OCI-LY3 (cell line): Measurements from ENCODE around the gene CLSTN2.

Experiments
- H2AFZ ChIP-seq: fragments of 200-600, 300-600 bp; shearing (Covaris generic); 2 replicates; pipeline ENCODE4 v1.6.0; 2014; ENCODE audit warnings: antibody characterized with exemption, low read depth, low read length
- H3K27ac ChIP-seq: fragments of 200-600, 300-600 bp; sonication (generic); 2 replicates; pipeline ENCODE4 v1.5.1; 2014; ENCODE audit warnings: mild to moderate bottlenecking, low read length, moderate library complexity, mixed read lengths
- H3K27me3 ChIP-seq: fragments of 200-600, 300-600 bp; sonication (generic); 2 replicates; pipeline ENCODE4 v1.6.1; 2014; ENCODE audit warnings: low read depth, low read length, mixed read lengths
- H3K36me3 ChIP-seq: fragments of 200-600, 300-600 bp; sonication (generic); replicated peaks from 2 replicates; pipeline ENCODE3; 2014; ENCODE audit warnings: low read depth, low read length, mixed read lengths
- H3K4me1 ChIP-seq: fragments of 300-600, 200-600 bp; sonication (generic); 2 replicates; pipeline ENCODE4 v1.6.1; 2014; ENCODE audit warnings: low read length, mixed read lengths
- H3K4me2 ChIP-seq: fragments of 200-600, 300-600 bp; sonication (generic); 2 replicates; pipeline ENCODE4 v1.6.1; 2014; ENCODE audit warnings: low read length, mixed read lengths
- H3K4me3 ChIP-seq: fragments of 300-600, 200-600 bp; sonication (generic); 2 replicates; pipeline ENCODE4 v1.5.1; 2014; ENCODE audit warnings: antibody characterized with exemption, mild to moderate bottlenecking, low read length, moderate library complexity
- H3K79me2 ChIP-seq: fragments of 300-600, 200-600 bp; shearing (Covaris generic); 2 replicates; pipeline ENCODE4 v1.6.1; 2014; ENCODE audit warnings: mild to moderate bottlenecking, low read length, mixed read lengths
- H3K9ac ChIP-seq: fragments of 300-600, 200-600 bp; shearing (Covaris generic); 2 replicates; pipeline ENCODE4 v1.6.0; 2014; ENCODE audit warnings: mild to moderate bottlenecking, low read length, moderate library complexity
- H3K9me3 ChIP-seq: fragments of 200-600, 300-600 bp; shearing (Covaris generic); 2 replicates; pipeline ENCODE4 v1.6.1; 2014; ENCODE audit warnings: low read length, mixed read lengths; ENCODE audit not compliant: insufficient read depth
- H4K20me1 ChIP-seq: fragments of 200-600, 300-600 bp; sonication (generic); 2 replicates; pipeline ENCODE4 v1.6.1; 2016; ENCODE audit warnings: low read length, mixed read lengths; ENCODE audit not compliant: insufficient read depth
- CTCF ChIP-seq: fragments of 200-600, 300-600 bp; sonication (generic); IDR thresholded peaks from 2 replicates; pipeline ENCODE4 v1.5.1; 2014; ENCODE audit warnings: antibody characterized with exemption, low read length, low read depth
- EZH2phosphoT487 ChIP-seq: fragments of 200-600 bp; shearing (Covaris generic); IDR thresholded peaks from 2 replicates; pipeline ENCODE4 v1.6.1; 2018; ENCODE audit warnings: antibody characterized with exemption, mixed run types, low read depth

The CLSTN2 gene

DNA sequence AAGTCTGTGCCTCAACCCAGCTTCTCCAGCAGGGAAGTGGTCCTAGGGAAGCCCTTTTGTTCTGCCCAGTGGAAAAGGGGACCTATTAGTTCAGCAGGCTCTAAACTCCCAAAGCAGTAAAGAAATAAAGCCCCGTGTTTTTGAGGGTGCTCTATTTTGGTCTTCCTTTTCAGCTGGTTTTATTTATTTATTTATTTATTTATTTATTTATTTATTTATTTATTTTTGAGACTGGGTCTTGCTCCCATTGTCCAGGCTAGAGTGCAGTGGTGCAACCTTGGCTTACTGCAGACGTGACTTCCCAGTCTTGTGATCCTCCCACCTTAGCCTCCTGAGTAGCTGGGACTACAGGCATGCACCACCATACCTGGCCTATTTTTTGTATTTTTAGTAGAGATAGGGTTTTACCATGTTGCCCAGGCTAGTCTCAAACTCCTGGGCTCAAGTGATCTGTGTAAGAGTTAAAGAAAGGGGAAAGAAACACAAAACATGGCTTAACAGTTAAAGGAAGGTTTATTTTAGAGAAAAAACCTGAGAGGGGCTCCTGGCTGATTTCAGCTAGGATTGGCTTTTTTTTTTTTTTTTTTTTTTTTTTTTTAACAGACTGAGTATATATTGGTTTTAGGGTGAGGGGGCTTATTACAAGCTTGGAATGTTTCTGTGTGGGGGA is 154.6 kb downstream of the CLSTN2 start:
- peaks cover 6% of the 10 kb centered on the region; the same call in 1 of the 2 replicates for H3K4me1 ChIP-seq
- no peaks in the 10 kb centered on the region for H4K20me1 ChIP-seq
- no peaks in the 10 kb centered on the region for H3K36me3 ChIP-seq
- H3K9me3 ChIP-seq = no peaks in the 10 kb centered on the region
- no peak overlapping the region for H3K4me3 ChIP-seq
- TF ChIP-seq CTCF = no peak
- TF ChIP-seq EZH2phosphoT487 = no peak
- H2AFZ ChIP-seq = no peak overlapping the region
- H3K79me2 ChIP-seq = no peaks in the 10 kb centered on the region
- H3K4me2 ChIP-seq = no peak overlapping the region
- H3K27ac ChIP-seq = no peak overlapping the region
- peaks cover 20% of the 10 kb centered on the region; the same call in 1 of the 2 replicates for H3K27me3 ChIP-seq
- no peak overlapping the region for H3K9ac ChIP-seq

- H3K27me3 ChIP-seq = peaks cover 15% of the 10 kb centered on the region; the same call in 1 of the 2 replicates
- TF ChIP-seq EZH2phosphoT487 (no peak), CTCF (no peak)
- H3K27ac ChIP-seq = no peak overlapping the region
- peaks cover 6% of the 10 kb centered on the region; the same call in 1 of the 2 replicates for H3K4me1 ChIP-seq
- no peaks in the 10 kb centered on the region for H3K36me3 ChIP-seq
- H3K9ac ChIP-seq = no peak overlapping the region
- no peak overlapping the region for H3K4me3 ChIP-seq
- H4K20me1 ChIP-seq = no peaks in the 10 kb centered on the region
- H2AFZ ChIP-seq = no peak overlapping the region
- H3K79me2 ChIP-seq = no peaks in the 10 kb centered on the region
- no peaks in the 10 kb centered on the region for H3K9me3 ChIP-seq
- H3K4me2 ChIP-seq = no peak overlapping the region
These were observed 156.2 kb downstream of the CLSTN2 start for GRCh38 chr3:140091143-140091542.

DNA sequence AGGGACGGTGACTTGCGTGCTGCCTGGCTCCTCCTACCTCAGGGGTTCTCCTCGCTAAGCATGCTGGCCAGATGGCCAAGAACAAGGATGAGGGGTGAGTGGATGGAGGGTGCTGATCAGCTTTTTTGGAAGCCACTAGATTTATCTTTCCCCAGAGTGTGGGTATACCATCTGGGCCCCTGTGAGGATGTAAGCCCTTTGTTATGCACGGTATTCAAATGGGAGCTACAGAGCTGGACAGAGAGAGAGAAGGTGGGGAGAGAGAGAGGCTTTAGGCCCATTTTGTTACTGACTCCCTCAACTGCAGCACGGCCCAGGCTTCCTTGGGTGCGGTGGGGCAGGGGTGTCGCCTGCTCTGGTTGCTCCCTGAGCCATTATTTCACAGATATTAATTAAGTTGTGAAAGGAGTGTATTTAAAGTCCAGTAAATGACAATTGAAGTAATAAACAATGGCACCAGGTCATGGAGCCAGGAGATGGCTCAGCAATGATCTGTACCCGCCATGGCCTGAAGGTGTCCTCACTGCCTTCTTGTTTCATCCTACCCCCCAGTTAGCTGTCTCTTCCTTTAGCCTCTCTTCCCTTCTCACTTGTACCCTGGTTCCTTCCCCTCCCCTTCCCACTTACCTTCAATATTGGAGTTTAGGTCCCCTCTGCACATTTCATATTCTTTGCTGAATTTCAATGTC is 158.0 kb downstream of the CLSTN2 start:
- peaks cover 15% of the 10 kb centered on the region; the same call in 1 of the 2 replicates for H3K27me3 ChIP-seq
- H3K79me2 ChIP-seq = no peaks in the 10 kb centered on the region
- no peaks in the 10 kb centered on the region for H3K9me3 ChIP-seq
- no peak overlapping the region for H3K27ac ChIP-seq
- H2AFZ ChIP-seq = no peak overlapping the region
- H3K4me2 ChIP-seq = no peak overlapping the region
- TF ChIP-seq CTCF (peak; percentile 49), EZH2phosphoT487 (no peak)
- H3K36me3 ChIP-seq = no peaks in the 10 kb centered on the region
- peaks cover 6% of the 10 kb centered on the region; the same call in 1 of the 2 replicates for H3K4me1 ChIP-seq
- H3K4me3 ChIP-seq = no peak overlapping the region
- H4K20me1 ChIP-seq = no peaks in the 10 kb centered on the region
- no peak overlapping the region for H3K9ac ChIP-seq

DNA sequence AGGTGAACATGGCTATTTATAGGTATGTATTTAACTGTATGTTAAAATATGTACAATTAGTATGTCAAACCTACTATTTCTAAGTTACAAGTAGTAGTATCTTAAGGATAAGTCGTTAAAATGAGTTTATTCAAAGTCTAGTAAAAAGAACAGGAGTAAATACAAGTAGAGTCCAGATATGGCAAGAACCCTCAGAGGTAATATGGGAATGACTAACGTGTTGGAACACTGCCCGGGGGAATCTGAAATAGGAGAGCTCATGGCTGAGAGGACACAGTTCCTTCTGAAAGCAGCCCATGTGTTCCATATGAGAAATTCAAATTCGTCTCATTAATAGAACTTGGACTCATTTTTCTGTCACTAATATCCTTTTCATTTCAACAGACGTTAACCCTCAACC is 158.8 kb downstream of the CLSTN2 start:
- no peak overlapping the region for H3K9ac ChIP-seq
- H3K9me3 ChIP-seq = no peaks in the 10 kb centered on the region
- no peak overlapping the region for H3K27ac ChIP-seq
- no peaks in the 10 kb centered on the region for H3K79me2 ChIP-seq
- no peak overlapping the region for H2AFZ ChIP-seq
- no peak for TF ChIP-seq EZH2phosphoT487
- no peak for TF ChIP-seq CTCF
- no peak overlapping the region for H3K4me3 ChIP-seq
- no peaks in the 10 kb centered on the region for H4K20me1 ChIP-seq
- H3K36me3 ChIP-seq = no peaks in the 10 kb centered on the region
- no peak overlapping the region for H3K4me2 ChIP-seq
- peaks cover 6% of the 10 kb centered on the region; the same call in 1 of the 2 replicates for H3K4me1 ChIP-seq
- peaks cover 17% of the 10 kb centered on the region; the same call in 1 of the 2 replicates for H3K27me3 ChIP-seq
